Subcutaneous adipose tissue (tissue), 4 donors: ENCODE results near the gene PAK5. TPM values are rescaled to one million over a fixed set of nuclear protein-coding genes. Genes with fewer than 3 reads are reported as not detected.

ENCODE experiments used
- total RNA-seq, 4 donors: library from RNA; depleted of rRNA; stranded (reverse); fragments of >200 nt; gene quantifications; one replicate each; pipeline ENCODE4 v1.1.0, GENCODE V29; 2016
- TF ChIP-seq, protein P1 (sequence below): fragments of 450-650 bp; IDR thresholded peaks from one replicate; pipeline ENCODE4 v1.5.1; 2016; ENCODE audit warnings: low read depth, mild to moderate bottlenecking, control low read depth, antibody characterized with exemption, moderate library complexity

PAK5 gene
- total RNA-seq, 4 donors from 2014 or later: not detected

DNA sequence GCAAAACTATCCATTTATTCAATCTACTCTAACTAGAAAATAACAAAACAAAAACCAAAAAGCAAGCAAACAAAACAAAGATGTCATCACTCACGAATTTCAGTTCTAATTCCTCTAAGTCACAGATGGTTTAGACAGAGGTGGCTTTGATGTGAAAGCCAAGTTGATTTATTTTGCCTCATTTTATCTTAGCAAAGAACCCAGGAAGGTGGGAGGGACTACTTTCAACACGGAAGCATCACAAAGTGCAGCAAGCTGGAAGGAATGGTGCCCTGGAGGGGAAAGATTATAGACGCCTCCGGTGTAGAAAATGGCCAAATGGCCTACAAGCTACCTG, 236.1 kb downstream of the PAK5 start:
- TF ChIP-seq, protein P1, sequence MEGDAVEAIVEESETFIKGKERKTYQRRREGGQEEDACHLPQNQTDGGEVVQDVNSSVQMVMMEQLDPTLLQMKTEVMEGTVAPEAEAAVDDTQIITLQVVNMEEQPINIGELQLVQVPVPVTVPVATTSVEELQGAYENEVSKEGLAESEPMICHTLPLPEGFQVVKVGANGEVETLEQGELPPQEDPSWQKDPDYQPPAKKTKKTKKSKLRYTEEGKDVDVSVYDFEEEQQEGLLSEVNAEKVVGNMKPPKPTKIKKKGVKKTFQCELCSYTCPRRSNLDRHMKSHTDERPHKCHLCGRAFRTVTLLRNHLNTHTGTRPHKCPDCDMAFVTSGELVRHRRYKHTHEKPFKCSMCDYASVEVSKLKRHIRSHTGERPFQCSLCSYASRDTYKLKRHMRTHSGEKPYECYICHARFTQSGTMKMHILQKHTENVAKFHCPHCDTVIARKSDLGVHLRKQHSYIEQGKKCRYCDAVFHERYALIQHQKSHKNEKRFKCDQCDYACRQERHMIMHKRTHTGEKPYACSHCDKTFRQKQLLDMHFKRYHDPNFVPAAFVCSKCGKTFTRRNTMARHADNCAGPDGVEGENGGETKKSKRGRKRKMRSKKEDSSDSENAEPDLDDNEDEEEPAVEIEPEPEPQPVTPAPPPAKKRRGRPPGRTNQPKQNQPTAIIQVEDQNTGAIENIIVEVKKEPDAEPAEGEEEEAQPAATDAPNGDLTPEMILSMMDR: no peak

DNA sequence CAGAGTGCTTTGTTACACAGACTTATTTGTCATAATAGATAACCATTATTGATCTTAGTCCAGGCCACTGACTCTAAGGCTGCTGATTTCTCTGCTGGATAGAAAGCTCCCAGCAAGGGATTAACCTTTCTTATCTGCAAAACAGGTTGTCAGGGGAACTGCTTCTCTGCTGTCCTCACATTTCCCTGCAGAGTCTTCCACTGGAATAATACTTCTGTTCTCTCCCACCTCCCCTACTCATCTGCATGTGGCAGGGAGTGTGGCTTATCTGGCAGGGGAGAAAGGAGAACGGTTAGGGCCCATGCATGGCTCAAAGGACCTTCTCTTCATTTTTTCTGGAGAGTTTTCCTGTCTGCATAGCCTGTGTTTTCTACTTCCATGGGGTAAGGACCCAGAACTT, 238.3 kb downstream of the PAK5 start:
- TF ChIP-seq, protein P1: no peak

DNA sequence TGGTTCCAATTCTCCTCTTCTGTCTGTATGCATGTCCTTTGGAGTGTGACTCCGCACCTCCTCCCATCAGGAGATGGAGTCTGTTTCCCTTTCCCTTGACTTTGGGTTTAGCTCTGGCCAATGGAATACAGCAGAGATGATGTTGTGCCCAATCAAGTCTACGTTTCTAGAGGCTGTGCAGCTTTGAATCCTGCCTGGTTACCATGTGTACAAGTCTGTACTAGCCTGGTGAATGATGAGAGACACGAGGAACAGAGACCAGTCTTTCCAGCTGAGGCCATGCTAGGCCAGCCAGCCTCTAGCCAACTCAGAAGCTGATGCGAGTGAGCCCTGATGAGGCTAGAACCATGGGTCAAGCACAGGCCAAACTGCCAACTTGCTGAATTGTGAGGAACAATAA, 241.3 kb downstream of the PAK5 start:
- TF ChIP-seq, protein P1: no peak

DNA sequence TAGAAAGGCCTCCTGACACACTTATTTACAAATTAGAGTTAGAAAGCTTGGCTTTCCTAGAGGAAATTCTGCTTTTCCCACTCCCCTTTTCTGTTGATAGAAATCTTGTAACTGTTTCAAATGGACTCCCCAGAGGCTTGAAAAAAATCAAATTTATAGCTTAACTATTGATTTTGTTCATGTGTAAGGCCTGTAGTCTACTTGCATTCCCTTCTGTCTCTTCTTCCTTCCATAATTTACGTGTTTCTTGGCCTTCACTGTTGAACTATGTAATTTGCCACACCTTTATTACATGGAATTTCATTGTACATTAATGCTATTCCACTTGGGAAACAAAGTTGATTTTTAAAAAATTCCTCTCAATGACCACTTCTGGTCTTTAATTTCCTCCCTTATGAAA, 243.1 kb downstream of the PAK5 start:
- TF ChIP-seq, protein P1: no peak

DNA sequence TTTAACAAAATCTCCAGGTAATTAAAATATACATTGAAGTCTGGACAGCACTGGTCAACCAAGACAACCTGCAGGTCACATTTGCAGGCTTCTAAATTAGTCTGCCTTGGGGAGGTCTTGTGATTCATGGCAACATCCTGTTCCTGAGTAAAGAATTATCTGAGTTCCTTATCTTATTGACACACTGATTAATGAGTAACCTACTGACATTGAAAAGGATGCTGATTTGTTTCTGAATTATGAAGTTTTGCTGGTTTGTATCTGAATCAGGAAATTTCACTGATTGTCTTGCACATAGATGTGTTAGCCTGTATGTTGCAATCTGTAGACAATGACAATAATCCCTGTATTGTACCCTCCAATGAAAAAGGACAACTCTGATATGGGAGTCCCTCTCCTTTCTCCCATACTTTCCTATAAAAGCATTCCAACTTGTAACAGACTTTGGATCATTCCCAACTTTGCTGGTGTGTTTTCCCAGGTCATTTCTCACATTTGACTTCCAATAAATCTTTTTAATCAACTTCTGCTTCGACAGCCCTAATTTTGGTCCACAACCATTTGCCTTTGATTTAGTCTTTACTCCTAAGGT, 244.5 kb downstream of the PAK5 start:
- TF ChIP-seq, protein P1: no peak

DNA sequence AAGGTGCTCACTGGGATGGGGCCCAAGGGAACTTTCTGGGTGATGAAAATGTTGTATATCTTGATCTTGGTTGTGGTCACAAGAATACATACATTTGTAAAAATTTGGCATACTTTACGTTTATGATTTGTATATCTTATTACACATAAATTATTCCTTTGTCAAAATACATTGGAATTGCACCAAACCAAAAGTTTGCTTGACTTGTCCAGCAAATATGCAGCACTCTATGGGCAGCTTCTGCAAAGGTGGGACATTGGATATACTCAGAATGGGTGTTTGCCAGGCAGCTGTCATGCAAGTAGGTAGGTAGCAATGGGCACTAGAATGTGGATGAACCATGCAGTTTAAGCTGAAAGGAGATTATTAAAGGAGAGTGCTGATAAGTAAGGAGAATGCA, 246.5 kb downstream of the PAK5 start:
- TF ChIP-seq, protein P1: no peak

DNA sequence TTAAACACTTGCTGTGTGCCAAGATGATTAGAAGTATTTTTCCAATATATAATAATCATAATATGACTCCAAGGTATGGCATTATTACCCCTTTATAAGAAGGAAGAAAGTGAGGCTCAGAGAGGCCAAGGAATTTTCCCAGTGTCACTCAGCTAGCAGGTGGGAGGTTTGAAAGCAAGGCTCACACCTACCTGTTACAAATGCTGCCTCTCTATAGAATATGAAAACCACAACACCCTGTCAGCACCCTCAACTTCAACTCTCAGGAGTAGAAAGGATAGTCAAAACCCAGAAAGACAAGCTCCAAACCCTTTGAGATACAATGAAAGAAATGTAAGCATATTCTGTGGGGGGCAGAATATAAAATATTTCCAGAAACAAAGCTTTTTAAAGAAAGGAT, 247.8 kb downstream of the PAK5 start:
- TF ChIP-seq, protein P1: no peak
